ENCODE measurements around the gene CFDP1.

Gene CFDP1

GRCh38 chr16:75262800-75263127 lies 170.5 kb downstream of the CFDP1 start:
- peaks cover 9% of the 10 kb centered on the region for H3K4me1 Mint-ChIP-seq (ENCODE audit: low read depth)
- no peaks in the 10 kb centered on the region for H3K9me3 Mint-ChIP-seq
- H3K27ac Mint-ChIP-seq: no peak overlapping the region
- peaks cover 50% of the 10 kb centered on the region for H3K27me3 Mint-ChIP-seq
- no peak overlapping the region for H3K4me3 Mint-ChIP-seq
- no peaks in the 10 kb centered on the region for H3K36me3 Mint-ChIP-seq (ENCODE audit: low read depth)

- Mint-ChIP-seq H3K4me1 (ENCODE audit: low read depth) (peaks cover 9% of the 10 kb centered on the region), H3K4me3 (no peak overlapping the region), H3K27ac (no peak overlapping the region), H3K36me3 (ENCODE audit: low read depth) (no peaks in the 10 kb centered on the region), H3K9me3 (no peaks in the 10 kb centered on the region), H3K27me3 (peaks cover 50% of the 10 kb centered on the region)
These were observed 171.1 kb downstream of the CFDP1 start for GRCh38 chr16:75262104-75262799.

- no peak overlapping the region for H3K4me3 Mint-ChIP-seq
- no peaks in the 10 kb centered on the region for H3K36me3 Mint-ChIP-seq (ENCODE audit: low read depth)
These were observed 171.7 kb downstream of the CFDP1 start for GRCh38 chr16:75261590-75262078.

GRCh38 chr16:75260851-75261589 lies 172.3 kb downstream of the CFDP1 start:
- peaks cover 54% of the 10 kb centered on the region for H3K27me3 Mint-ChIP-seq

More at GRCh38 chr16:75261590-75262078, 171.7 kb downstream of the CFDP1 start:
- Mint-ChIP-seq H3K9me3 (no peaks in the 10 kb centered on the region), H3K27ac (no peak overlapping the region), H3K27me3 (peaks cover 56% of the 10 kb centered on the region), H3K4me1 (ENCODE audit: low read depth) (peaks cover 9% of the 10 kb centered on the region)

GRCh38 chr16:75258807-75259141 lies 174.5 kb downstream of the CFDP1 start:
- Mint-ChIP-seq H3K27me3 (peaks cover 56% of the 10 kb centered on the region), H3K36me3 (ENCODE audit: low read depth) (no peaks in the 10 kb centered on the region), H3K27ac (no peak overlapping the region), H3K4me1 (ENCODE audit: low read depth) (no peaks in the 10 kb centered on the region), H3K4me3 (no peak overlapping the region), H3K9me3 (no peaks in the 10 kb centered on the region)

More at GRCh38 chr16:75260851-75261589, 172.3 kb downstream of the CFDP1 start:
- Mint-ChIP-seq H3K4me3 (no peak overlapping the region), H3K27ac (no peak overlapping the region), H3K36me3 (ENCODE audit: low read depth) (no peaks in the 10 kb centered on the region), H3K4me1 (ENCODE audit: low read depth) (peaks cover 9% of the 10 kb centered on the region), H3K9me3 (no peaks in the 10 kb centered on the region)

- H3K9me3 Mint-ChIP-seq: no peaks in the 10 kb centered on the region
- H3K27ac Mint-ChIP-seq: no peak overlapping the region
- no peak overlapping the region for H3K4me3 Mint-ChIP-seq
- no peaks in the 10 kb centered on the region for H3K36me3 Mint-ChIP-seq (ENCODE audit: low read depth)
- peaks cover 56% of the 10 kb centered on the region for H3K27me3 Mint-ChIP-seq
- H3K4me1 Mint-ChIP-seq (ENCODE audit: low read depth): no peaks in the 10 kb centered on the region
These were observed 175.2 kb downstream of the CFDP1 start for GRCh38 chr16:75257886-75258806.

- Mint-ChIP-seq H3K9me3 (no peaks in the 10 kb centered on the region), H3K27ac (no peak overlapping the region), H3K4me3 (no peak overlapping the region), H3K4me1 (ENCODE audit: low read depth) (peaks cover 2% of the 10 kb centered on the region), H3K36me3 (ENCODE audit: low read depth) (no peaks in the 10 kb centered on the region), H3K27me3 (peaks cover 53% of the 10 kb centered on the region)
These were observed 176.5 kb downstream of the CFDP1 start for GRCh38 chr16:75256696-75257343.

- Mint-ChIP-seq H3K9me3 (no peaks in the 10 kb centered on the region), H3K4me1 (ENCODE audit: low read depth) (peaks cover 4% of the 10 kb centered on the region), H3K27me3 (peaks cover 52% of the 10 kb centered on the region), H3K36me3 (ENCODE audit: low read depth) (no peaks in the 10 kb centered on the region), H3K27ac (no peak overlapping the region), H3K4me3 (no peak overlapping the region)
These were observed 177.2 kb downstream of the CFDP1 start for GRCh38 chr16:75256059-75256571.

- Mint-ChIP-seq H3K27me3 (peaks cover 54% of the 10 kb centered on the region), H3K4me3 (no peak overlapping the region), H3K4me1 (ENCODE audit: low read depth) (peaks cover 7% of the 10 kb centered on the region), H3K27ac (no peak overlapping the region), H3K9me3 (no peaks in the 10 kb centered on the region), H3K36me3 (ENCODE audit: low read depth) (no peaks in the 10 kb centered on the region)
These were observed 178.9 kb downstream of the CFDP1 start for GRCh38 chr16:75254359-75254837.

GRCh38 chr16:75252946-75253911 lies 180.1 kb downstream of the CFDP1 start:
- H3K4me3 Mint-ChIP-seq: no peak overlapping the region
- H3K36me3 Mint-ChIP-seq (ENCODE audit: low read depth): no peaks in the 10 kb centered on the region
- H3K27me3 Mint-ChIP-seq: peaks cover 53% of the 10 kb centered on the region
- peaks cover 7% of the 10 kb centered on the region for H3K4me1 Mint-ChIP-seq (ENCODE audit: low read depth)
- no peaks in the 10 kb centered on the region for H3K9me3 Mint-ChIP-seq
- no peak overlapping the region for H3K27ac Mint-ChIP-seq

- Mint-ChIP-seq H3K4me3 (peak overlapping the region; percentile 23), H3K9me3 (no peaks in the 10 kb centered on the region), H3K27ac (no peak overlapping the region), H3K27me3 (peaks cover 53% of the 10 kb centered on the region), H3K4me1 (ENCODE audit: low read depth) (peaks cover 7% of the 10 kb centered on the region), H3K36me3 (ENCODE audit: low read depth) (no peaks in the 10 kb centered on the region)
These were observed 181.0 kb downstream of the CFDP1 start for GRCh38 chr16:75252049-75252864.

- peaks cover 7% of the 10 kb centered on the region for H3K4me1 Mint-ChIP-seq (ENCODE audit: low read depth)
- no peak within 1 kb of the TSS for H3K27ac Mint-ChIP-seq
- H3K4me3 Mint-ChIP-seq: peak within 1 kb of the TSS; percentile 37
- no peaks in the 10 kb centered on the region for H3K9me3 Mint-ChIP-seq
- H3K36me3 Mint-ChIP-seq (ENCODE audit: low read depth): no peaks in the 10 kb centered on the region
- H3K27me3 Mint-ChIP-seq: peaks cover 53% of the 10 kb centered on the region
These were observed 181.8 kb downstream of the CFDP1 start, which contains the start of gene BCAR1 for GRCh38 chr16:75251280-75252048. Gene BCAR1, minus strand, starts transcription at chr16:75251624. Its CDS starts 142 bp downstream, at chr16:75251482.

Data from stimulated activated naive CD8-positive, alpha-beta T cell treated with anti-CD3 and anti-CD28 coated beads, Interleukin-15, Interleukin-2, amounts not matched to agents 100 ng/mL and 50 ng/mL, for 24 hours (primary cell).